ENCODE results near the gene WIPF3. TPM values are rescaled to one million over a fixed set of nuclear protein-coding genes. Genes with fewer than 3 reads are reported as not detected.

Gene WIPF3
- total RNA-seq, 1 donor: under 0.01 TPM

DNA sequence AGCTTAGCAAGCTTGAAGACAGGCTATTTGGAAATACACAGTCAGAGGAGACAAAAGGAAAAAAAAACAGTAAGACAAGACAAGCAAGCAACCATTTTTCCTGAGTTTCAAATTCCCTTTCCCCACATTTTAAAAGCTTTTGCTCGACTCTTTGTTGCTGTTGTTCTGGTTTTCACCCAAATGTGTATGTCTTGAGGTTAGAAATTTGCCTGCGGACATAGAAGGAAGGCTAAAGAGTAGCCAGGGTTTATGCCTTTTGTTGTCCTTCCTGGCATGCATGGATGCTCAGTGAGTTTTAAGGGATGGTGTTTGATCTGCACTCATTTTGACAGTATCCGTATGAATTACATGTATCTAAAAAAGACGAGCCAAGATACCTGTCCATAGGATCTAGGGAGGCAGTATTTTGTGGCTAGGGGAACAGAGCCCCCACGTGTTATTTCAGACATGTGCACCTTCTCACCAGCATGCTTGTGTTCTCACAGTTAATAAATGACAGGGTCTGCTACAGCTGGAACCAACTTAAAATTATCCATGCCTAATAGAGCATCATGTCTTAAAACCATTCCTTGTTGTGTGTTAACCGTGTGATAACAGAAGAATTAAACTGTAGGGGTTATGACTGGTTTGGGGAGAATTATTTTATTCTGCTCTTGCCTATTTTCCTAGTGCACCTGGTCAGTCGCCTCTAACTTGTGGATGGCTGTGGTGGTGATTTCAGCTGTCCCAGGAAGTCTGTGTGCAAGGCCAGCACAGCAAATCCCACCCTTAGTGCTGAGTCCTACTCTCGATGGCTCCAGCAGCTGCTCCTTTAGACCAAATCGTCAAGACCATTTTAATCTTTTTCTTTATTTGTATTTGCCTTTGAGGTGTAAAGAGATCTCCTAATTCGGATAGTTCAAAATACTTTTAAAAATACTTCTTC is 9.1 kb downstream of the WIPF3 start:
- TF ChIP-seq, protein P1, sequence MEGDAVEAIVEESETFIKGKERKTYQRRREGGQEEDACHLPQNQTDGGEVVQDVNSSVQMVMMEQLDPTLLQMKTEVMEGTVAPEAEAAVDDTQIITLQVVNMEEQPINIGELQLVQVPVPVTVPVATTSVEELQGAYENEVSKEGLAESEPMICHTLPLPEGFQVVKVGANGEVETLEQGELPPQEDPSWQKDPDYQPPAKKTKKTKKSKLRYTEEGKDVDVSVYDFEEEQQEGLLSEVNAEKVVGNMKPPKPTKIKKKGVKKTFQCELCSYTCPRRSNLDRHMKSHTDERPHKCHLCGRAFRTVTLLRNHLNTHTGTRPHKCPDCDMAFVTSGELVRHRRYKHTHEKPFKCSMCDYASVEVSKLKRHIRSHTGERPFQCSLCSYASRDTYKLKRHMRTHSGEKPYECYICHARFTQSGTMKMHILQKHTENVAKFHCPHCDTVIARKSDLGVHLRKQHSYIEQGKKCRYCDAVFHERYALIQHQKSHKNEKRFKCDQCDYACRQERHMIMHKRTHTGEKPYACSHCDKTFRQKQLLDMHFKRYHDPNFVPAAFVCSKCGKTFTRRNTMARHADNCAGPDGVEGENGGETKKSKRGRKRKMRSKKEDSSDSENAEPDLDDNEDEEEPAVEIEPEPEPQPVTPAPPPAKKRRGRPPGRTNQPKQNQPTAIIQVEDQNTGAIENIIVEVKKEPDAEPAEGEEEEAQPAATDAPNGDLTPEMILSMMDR (IDR thresholded peaks at IDR 0.05; ENCODE audit: insufficient read depth, low read depth, low read length): no peak
- no peak for DNase-seq (ENCODE audit: low read depth)
- H3K4me3 ChIP-seq (ENCODE audit: low read depth, low read length): no peak overlapping the region

GRCh38 chr7:29818308-29818707 is 12.0 kb downstream of the WIPF3 start:
- no peak overlapping the region for H3K4me3 ChIP-seq (ENCODE audit: low read depth, low read length)
- TF ChIP-seq, protein P1 (IDR thresholded peaks at IDR 0.05; ENCODE audit: insufficient read depth, low read depth, low read length): no peak
- DNase-seq (ENCODE audit: low read depth): no peak

GRCh38 chr7:29825775-29826529 is 19.6 kb downstream of the WIPF3 start:
- H3K4me3 ChIP-seq (ENCODE audit: low read depth, low read length): no peak overlapping the region
- TF ChIP-seq, protein P1 (IDR thresholded peaks at IDR 0.05; ENCODE audit: insufficient read depth, low read depth, low read length): no peak
- DNase-seq (ENCODE audit: low read depth): no peak

DNA sequence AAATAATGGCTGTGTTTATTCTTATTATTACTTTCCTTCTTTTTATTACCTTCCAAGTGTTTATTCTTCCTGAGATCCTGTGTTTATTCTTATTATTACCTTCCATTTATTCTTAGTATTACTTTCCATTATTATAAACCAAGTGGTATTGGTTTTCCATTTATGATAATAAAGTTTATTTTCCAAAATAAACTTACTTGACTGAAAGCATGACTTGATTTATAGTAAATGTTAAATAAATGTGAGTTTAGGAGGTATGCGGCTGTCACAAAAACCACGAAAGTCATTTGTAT is 20.2 kb downstream of the WIPF3 start:
- TF ChIP-seq, protein P1 (IDR thresholded peaks at IDR 0.05; ENCODE audit: insufficient read depth, low read depth, low read length): no peak
- DNase-seq (ENCODE audit: low read depth): no peak

GRCh38 chr7:29826904-29827303 is 20.6 kb downstream of the WIPF3 start:
- no peak overlapping the region for H3K4me3 ChIP-seq (ENCODE audit: low read depth, low read length)
- DNase-seq (ENCODE audit: low read depth): no peak
- TF ChIP-seq, protein P1 (IDR thresholded peaks at IDR 0.05; ENCODE audit: insufficient read depth, low read depth, low read length): no peak

More for the DNA sequence above, 20.2 kb downstream of the WIPF3 start:
- no peak overlapping the region for H3K4me3 ChIP-seq (ENCODE audit: low read depth, low read length)

DNA sequence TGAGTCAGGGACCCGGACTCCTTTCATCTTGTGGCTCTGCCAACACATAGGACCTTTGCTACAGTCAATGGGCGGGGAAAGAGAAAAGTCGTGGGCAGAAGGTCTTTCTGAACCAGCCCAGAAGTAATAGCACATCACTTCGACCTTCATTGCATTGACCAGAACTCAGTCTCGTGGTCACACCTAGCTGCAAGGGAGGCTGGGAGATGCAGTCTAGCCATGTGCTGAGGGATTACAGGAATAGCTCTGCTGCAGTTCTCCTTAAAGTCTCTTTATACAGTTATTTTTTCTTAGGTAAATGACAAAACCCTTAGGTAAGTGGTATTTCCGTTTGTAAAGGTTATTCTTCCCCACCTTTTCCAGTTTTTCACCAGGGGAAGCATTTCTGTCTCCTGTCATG is 25.4 kb downstream of the WIPF3 start:
- no peak for DNase-seq (ENCODE audit: low read depth)
- TF ChIP-seq, protein P1 (IDR thresholded peaks at IDR 0.05; ENCODE audit: insufficient read depth, low read depth, low read length): no peak

More for the DNA sequence above, 25.4 kb downstream of the WIPF3 start:
- H3K4me3 ChIP-seq (ENCODE audit: low read depth, low read length): no peak overlapping the region
